PC-9 (cell line): Measurements from ENCODE around the gene KAT6B.

Experiments
- CTCF ChIP-seq: fragments of 200-600 bp; sonication (generic); conservative IDR thresholded peaks from 2 replicates; pipeline ENCODE4 v1.6.1; 2017; ENCODE audit warnings: mixed run types, antibody characterized with exemption, mild to moderate bottlenecking, moderate library complexity
- EZH2 ChIP-seq: fragments of 200-600 bp; sonication (generic); IDR thresholded peaks from 2 replicates; pipeline ENCODE4 v1.8.0; 2017; ENCODE audit warnings: antibody characterized with exemption, low read depth

GRCh38 chr10:74816824-74817498 lies 9.4 kb upstream of the KAT6B start:
- TF ChIP-seq EZH2, result no peak
- TF ChIP-seq CTCF, result no peak
